T-helper 2 cell (primary cell): Measurements from ENCODE around the gene ANKRD24.
"Not testable (repeated sequence)": the region's sequence is repeated elsewhere in the genome, so short reads cannot be mapped to it uniquely, and the experiment has no call there.

Source experiments
- DNase-seq, 5 experiments: peaks; one replicate each; pipeline versions ENCODE4 v3.0.0 to v3.0.0-alpha.2; 2012 to 2022

ANKRD24 gene

DNA sequence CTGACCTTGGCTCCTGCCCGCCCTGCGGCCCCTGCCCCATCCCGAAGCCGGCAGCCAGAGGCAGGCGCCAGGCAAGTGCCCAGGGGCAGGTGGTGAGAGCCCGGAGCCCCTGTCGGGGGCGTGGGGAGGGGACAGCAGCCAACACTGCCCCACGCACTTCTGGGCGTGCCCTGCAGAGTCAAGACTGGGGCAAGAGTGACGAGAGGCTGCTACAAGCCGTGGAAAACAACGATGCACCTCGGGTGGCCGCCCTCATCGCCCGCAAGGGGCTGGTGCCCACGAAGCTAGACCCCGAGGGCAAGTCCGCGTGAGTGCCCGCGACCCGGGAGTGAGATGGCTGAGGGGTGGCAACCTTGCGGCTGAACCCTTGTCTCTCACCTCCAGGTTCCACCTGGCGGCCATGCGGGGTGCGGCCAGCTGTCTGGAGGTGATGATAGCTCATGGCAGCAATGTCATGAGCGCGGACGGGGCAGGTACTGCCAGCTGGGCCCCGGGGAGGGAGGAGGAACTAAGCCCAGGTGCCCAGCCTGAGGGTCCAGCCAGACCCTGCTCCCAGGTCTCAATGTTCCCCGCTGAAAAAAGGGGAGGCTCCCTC is 17.3 kb downstream of the ANKRD24 start:
- no peak for DNase-seq

DNA sequence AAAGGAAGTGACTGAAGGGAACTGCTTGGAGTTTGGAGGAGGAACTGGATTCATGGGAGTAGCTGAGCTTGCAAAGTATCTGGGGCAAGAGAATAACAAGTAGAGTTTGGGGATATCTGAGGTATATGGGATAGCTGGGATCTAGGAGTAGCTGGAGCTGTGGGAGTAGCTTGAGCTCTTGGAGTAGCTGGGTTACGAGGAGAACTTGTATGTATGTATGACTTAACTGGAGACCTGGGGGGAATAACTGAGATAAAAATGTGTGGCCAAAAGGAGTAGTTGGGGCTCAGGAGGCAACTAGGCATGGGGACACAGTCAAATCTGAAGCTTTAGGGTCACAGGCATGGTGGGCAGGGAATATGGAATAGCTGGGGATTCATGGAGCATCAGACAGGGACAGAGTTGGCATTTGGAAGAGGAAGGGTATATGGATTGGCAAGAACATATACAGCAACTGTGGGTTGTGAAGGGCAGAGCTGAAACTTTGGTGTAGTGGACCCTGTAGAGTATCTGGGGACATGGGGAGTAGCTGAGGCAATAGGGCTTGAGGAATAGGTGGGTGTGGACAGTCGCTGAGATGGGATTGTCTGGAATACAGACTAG is 18.6 kb downstream of the ANKRD24 start:
- DNase-seq = no peak

DNA sequence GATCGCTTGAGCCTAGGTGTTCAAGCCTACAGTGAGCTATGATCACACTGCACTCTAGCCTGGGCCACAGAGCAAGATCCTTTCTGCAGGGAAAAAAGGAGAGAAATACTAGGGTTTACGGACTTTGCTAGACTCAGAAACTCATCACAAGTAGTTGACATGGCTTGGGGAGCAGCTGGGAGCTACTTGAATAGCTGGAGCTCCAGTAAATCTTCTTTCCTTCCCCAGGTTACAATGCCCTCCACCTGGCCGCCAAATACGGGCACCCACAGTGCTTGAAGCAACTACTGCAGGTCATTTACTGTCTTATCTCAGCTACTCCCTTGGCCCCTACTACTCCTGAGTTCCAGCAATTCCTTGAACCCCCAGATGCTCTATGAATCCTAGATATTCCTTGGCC is 19.3 kb downstream of the ANKRD24 start:
- DNase-seq = no peak

DNA sequence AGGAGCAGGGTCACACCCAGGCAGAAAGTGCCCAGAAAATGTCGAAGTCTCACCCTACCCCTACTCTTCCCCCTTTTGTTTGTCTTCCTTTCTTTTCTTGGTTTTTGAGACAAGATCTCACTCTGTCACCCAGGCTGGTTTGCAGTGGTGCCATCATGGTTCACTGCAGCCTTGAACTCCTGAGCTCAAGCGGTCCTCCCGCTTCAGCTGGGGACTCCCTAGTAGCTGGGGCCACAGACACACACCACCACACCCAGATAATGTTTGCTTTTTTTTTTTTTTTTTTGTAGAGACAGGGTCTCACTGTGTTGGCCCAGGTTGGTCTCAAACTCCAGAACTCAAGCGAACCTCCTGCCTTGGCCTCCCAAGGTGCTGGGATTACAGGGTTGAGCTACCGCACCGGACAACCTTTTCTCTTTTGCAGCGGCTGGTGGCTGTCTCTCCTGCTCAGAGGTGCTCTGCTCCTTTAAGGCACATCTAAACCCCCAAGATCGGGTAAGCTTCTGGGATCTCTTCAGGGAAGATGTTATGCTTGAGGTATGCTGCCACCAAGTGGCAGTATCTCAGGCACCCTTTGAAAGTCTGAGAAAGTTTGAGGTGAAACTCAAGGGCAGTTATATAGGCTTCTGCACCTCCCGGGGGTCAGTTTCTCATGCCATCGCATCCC is 24.5 kb downstream of the ANKRD24 start:
- peak in 1 of 5 experiments; percentile 31 for DNase-seq

DNA sequence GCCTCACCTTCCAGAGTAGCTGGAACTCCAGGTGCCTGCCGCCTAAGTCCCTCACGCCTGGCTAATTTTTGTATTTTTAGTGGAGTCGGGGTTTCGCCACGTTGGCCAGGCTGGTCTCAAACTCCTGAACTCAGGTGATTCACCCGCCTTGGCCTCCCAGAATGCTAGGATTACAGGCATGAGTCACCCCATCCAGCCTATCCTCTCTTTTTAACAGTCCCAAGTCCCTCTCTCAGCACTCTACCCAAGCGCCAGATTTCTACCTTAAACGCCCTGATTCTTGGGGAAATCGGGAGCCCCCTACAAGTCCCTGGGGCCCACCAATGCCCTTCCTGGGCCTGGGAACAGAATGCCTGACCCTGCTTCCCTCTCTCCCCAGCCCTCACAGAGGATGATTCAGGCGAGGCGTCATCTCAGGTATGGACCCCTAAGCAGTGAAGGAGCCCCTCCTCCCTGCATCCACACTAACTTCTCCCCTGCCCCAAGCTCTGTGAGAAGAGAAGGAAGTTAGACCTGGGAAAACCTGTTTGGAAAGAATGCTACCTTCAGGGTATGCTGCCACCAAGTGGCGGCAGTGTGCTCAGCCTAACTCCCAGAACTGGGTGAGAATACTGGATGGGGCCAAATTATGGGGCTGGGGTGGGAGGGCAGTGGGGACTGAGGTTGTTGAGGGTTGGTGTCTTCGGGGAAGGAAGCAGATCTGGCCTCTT is 26.1 kb downstream of the ANKRD24 start:
- DNase-seq = no peak

DNA sequence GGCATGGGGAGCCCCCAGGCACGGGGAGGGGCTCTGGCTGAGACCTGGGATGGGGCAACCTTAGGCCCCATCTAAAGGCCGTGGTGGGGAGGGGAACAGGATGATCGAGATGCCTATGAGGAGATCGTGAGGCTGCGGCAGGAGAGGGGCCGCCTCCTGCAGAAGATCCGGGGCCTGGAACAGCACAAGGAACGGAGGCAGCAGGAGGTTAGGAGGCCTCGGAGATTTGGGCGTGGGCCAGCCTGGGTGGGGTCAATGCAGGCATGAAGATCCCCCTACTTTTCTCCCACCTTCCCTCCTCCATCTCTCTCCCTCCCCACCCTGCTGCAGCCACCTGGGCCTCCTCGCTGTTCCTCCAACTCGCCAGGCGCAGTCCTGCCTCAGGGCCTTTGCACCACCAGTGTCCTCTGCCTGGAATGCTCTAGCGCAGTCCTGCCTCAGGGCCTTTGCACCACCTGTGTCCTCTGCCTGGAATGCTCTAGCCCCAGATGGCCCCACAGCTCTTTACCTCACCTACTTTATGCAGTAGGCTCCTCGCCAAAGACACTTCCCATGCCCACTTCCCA is 27.8 kb downstream of the ANKRD24 start:
- no peak for DNase-seq

DNA sequence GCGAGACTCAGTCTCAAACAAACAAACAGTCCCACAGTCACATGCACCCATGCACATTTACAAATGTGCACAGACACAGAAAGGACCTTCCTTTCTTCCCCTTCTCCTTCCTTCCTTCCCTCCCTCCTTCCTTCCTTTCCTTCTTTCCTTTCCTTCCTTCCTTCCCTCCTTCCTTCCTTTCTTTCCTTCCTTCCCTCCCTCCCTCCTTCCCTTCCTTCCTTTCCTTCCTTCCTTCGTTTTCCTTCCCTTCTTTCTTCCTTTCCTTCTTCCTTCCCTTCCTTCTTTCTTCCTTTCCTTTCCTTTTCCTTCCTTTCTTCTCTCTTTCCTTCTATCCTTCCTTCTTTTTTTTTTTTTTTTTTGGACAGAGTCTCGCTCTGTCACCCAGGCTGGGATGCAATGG is 30.6 kb downstream of the ANKRD24 start:
- DNase-seq = no peak

DNA sequence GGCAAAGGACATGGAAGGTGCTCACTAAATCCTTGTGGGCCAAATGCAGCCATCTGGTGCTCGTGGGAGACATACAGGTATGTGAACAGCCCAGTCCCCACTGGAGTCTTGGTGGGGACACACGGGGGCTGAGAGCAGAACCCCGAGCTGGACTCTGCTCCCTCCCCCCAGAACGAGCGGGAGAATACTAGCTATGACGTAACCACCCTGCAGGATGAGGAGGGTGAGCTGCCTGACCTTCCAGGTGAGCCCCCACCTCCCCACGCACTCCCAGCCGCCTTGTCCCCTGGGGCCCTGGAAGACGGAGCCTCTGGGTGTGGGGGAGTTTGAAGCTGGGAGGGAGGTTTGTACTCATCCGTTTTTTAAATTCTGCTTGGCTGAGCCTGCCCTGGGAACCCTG is 33.3 kb downstream of the ANKRD24 start:
- DNase-seq = no peak

DNA sequence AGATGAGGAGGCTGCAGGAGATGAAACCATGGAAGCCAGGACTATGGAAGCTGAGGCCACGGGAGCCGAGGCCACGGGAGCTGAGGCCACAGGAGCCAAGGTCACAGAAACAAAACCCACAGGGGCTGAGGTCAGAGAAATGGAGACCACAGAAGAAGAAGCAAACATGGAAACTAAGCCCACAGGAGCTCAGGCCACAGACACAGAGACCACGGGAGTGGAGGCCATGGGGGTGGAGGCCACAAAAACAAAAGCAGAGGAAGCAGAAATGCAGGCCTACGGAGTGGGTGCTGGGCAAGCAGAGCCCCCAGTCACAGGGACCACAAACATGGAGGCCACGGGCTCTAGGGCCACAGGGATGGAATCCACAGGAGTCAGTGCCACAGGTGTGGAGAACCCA is 34.4 kb downstream of the ANKRD24 start:
- no peak for DNase-seq

DNA sequence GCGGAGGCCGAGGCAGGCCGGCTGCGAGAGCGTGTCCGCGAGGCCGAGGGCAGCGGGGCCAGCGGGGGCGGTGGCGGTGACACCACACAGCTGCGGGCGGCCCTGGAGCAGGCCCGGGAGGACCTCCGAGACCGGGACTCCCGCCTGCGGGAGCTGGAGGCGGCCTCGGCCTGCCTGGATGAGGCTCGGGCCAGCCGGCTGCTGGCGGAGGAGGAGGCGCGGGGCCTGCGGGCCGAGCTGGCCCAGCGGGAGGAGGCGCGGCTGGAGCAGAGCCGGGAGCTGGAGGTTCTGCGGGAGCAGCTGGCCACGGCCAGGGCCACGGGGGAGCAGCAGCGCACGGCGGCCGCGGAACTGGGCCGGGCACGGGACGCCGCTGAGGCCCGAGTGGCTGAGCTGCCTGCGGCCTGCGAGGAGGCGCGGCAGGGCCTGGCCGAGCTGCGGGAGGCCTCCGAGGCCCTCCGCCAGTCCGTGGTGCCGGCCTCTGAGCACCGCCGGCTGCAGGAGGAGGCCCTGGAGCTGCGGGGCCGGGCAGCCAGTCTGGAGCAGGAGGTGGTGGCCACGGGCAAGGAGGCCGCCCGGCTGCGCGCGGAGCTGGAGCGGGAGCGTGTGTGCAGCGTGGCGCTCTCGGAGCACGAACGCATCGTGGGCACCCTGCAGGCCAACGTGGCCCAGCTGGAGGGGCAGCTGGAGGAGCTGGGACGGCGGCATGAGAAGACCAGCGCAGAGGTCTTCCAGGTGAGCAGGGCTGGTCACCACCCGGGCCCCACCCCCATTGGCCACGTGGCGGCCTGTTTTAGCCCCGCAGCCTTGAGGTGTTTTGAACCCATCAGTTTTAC is 35.2 kb downstream of the ANKRD24 start:
- no peak for DNase-seq

DNA sequence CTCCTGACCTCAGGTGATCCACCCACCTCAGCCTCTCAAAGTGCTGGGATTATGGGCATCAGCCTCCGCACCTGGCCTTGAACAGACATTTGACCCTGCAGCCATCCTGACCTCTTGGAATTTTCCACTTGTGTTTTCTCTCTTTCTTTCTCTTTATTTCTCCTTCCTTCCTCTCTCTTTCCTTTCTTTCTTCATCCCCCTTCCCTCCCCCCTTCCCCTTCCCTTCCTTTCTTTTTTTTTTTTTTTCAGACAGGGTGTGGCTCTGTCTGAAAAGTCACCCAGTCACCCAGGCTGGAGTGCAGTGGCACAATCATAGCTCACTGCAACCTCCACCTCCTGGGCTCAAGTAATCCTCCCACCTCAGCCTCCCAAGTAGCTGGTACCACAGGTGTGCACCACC is 36.0 kb downstream of the ANKRD24 start:
- not testable (repeated sequence) for DNase-seq

DNA sequence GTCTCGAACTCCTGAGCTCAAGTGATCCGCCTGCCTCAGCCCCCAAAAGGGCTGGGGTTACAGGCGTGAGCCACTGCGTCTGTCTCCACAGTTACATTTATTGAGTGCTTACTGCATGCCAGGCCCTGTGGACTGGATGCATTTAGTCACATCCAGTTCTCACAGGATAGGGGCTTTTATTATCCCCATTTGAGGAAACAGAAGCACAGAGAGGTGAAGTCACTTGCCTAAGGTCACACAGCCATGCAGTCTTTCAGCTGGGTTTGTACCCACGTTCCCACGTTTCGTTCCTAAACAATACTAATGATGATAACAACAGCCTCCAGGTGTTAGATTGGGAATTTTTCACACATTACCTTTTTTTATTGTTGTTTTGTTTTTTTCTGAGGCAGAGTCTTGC is 37.7 kb downstream of the ANKRD24 start:
- DNase-seq = no peak

DNA sequence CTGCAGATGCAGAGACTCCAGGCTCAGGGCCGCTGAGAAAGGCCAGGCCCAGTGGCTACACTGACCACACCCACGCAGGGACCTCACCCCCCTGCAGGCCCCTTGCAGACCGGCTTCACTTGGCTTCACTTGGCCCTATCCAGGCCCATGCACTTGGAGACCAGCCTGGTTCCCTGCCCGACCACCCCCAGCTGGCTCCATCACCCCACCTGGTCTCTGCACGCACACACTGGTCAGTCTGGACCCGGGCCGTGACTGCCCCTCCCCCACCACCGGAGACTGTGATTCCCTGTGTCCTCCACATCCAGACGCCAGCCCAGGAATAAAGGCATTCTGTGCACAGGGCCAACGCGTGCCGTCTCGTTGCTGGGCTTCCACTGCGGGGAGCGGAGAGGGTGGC is 42.0 kb downstream of the ANKRD24 start:
- DNase-seq = no peak

DNA sequence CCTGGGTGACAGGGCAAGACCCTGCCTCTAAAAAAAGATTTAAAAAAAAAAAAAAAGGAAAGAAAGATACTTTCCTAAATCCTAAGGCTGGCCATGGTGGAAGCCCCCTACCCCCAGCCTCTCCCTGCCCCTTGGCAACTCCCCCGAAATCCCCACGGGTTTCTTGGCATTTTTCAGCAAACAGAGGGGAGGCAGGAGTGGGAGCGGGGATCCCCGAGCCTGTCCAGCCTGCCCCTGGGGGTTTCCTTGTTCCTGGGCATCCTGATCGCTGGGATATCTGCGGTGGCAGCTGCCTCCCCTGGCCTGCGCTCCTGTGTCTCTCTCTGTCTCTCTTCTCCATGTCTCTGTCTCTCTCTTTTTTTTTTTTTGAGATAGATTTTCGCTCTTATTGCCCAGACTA is 43.4 kb downstream of the ANKRD24 start:
- no peak for DNase-seq

DNA sequence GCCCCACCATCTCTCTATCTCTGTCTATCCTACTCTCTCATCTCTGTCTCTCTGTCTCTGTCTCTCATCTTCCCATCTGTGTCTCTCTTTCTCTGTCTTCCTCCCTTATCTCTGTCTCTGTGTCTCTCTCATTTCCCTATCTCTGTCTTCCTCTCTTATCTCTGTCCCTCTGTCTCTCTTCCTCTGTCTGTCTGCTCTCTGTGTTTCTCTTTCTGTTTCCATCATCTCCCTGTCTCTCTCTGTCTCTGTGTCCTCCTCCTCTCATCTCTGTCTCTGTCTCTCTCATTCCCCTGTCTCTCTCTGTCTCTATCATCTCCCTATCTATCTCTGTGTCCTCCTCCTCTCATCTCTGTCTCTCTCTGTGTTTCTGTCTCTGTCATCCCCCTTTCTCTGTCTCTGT is 45.3 kb downstream of the ANKRD24 start:
- DNase-seq = no peak

DNA sequence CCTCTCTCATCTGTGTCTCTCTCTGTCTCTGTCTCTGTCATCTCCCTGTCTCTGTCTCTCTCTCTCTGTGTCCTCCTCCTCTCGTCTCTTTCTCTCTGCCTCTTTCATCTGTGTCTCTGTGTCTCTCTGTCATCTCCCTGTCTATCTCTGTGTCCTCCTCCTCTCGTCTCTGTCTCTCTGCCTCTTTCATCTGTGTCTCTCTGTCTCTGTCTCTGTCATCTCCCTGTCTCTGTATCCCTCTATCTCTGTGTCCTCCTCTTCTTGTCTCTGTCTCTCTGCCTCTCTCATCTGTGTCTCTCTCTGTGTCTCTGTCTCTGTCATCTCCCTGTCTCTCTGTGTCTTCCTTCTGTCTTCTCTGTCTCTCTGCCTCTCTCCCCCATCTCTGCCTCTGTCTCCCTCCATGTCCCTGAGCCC is 46.3 kb downstream of the ANKRD24 start:
- DNase-seq = no peak

DNA sequence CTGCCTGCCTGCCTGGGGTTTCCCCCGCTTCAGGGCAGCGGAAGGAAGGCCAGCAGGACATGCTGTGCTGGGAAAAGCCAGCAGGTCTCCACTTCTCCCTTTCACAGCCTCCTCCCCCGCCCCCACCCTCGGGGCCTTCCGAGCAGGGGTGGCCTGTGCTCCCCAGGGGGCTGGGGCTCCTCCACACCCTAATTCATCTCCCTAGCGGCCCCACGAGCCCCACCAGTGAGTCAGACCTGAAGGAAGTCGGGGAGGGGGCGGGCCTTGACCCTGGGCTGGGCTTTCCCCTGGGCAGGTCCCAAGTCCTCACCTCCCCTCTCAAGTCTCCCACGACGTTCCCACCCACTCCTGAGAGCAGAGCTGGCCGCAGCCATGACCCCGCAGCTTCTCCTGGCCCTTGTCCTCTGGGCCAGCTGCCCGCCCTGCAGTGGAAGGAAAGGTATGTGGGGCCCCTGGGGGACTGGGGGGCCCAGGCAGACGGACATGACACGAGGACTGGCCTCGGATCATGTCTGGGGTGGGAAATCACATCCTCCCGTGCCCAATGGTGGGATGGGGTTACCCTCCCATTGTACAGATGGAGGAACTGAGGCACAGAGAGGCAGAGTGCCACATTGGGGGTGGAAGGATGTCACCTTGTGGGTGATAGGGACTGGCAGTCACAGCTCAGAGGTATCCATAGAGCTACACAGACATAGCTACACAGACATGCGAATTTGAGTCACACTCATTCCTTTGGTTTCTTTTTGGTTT is 46.9 kb downstream of the ANKRD24 start, which contains the start of gene EBI3:
Gene EBI3, plus strand, starts transcription at position 345 of the 753 bp plus-strand sequence. Its CDS starts 28 bp downstream, at position 373.
- peak in 2 of 5 experiments; percentile 31 to 55 for DNase-seq

DNA sequence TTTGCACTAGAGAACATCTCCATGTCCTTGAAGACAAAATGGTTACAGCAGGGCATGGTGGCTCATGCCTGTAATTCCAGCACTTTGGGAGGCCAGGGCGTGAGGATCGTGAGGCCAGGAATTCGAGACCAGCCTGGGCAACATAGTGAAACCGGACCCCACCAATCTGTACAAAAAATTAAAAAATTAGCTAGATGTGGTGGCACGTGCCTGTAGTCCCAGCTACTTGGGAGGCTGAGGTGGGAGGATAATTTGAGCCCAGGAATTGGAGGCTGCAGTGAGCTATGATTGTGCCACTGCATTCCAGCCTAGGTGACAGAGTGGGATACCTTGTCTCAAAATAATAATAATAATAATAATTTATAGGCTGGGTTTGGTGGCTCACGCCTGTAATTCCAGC is 47.7 kb downstream of the ANKRD24 start:
- not testable (repeated sequence) for DNase-seq

DNA sequence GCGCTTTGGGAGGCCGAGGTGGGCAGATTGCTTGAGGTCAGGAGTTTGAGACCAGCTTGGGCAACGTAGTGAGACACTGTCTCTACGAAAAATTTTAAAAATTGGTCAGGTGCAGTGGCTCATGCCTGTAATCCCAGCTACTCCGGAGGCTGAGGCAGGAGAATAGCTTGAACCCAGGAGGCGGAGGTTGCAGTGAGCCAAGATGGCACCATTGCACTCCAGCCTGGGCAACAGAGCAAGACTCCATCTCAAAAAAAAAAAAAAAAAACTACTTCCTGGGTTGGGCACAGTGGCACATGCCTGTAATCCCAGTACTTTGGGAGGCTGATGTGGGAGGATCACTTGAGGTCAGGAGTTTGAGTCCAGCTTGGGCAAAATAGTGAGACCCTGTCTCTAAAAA is 49.0 kb downstream of the ANKRD24 start:
- DNase-seq = not testable (repeated sequence)

DNA sequence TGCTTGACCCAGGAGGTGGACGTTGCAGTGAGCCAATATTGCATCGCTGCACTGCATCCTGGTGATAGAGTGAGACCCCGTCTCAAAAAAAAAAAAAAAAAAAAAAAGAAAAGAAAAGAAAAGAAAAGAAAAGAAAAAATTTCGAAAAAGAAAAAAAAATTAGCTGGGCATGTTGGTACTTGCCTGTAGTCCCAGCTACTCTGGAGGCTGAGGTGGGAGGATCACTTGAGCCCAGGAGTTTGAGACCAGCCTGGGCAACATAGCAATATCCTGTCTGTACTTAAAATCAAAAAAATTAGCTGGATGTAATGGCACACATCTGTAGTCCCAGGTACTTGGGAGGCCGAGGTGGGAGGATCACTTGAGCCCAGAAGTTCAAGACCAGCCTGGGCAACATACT is 49.6 kb downstream of the ANKRD24 start:
- DNase-seq = not testable (repeated sequence)

DNA sequence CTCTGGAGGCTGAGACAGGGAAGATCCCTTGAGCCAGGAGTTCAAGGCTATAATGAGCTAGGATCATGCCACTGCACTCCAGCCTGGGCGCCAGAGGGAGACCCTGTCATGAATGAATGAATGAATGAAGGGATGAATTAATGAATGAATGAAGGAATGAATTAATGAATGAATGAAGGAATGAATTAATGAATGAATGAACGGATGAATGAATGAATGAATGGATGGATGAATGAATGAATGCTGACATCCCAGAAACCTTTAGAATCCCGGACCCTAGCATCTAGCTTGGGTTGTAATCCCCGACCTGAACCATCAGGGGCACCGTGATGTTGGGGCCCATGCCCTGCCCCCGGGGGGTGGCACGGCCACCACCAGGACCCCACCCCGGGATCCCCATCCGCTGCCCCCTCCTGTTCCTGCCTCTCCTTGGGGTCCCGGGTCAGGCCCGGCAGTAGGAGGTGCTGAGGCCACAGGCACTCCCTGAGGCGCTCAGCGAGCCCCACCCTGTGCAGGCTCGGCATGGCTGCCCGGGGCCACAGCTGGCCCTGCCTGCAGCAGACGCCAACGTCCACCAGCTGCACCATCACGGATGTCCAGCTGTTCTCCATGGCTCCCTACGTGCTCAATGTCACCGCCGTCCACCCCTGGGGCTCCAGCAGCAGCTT is 50.3 kb downstream of the ANKRD24 start:
- no peak for DNase-seq
